Pancreas (tissue), 10 donors: ENCODE results near the gene IMMP1L. TPM values are rescaled to one million over a fixed set of nuclear protein-coding genes. Genes with fewer than 3 reads are reported as not detected.

Source experiments
- ATAC-seq, 4 donors: fragments of 200-7000 bp; cut with Tn5 transposase; one replicate each; pipeline versions ENCODE4 v1.8.0 to v1.9.1; 2020; ENCODE audit warnings: mild to moderate bottlenecking in 4 of 4, moderate library complexity in 4 of 4
- DNase-seq, 6 donors: peaks; one replicate each; pipeline ENCODE4 v3.0.0-alpha.2; 2020
- FAIRE-seq: peaks from 2 replicates; lab custom pipeline; 2012; peaks lifted over from hg19 to GRCh38; lab: Jason Lieb, UNC
- H3K27ac ChIP-seq, 4 donors: fragments of 200-600 bp; sonication (generic); 1 replicate in 3 of 4; 2 replicates in 1 of 4; pipeline versions ENCODE4 v1.5.0 to v1.8.0; 2020
- H3K27me3 ChIP-seq, 4 donors: fragments of 200-600 bp; one replicate each; pipeline ENCODE4 v1.8.0; 2021
- H3K36me3 ChIP-seq, 3 donors: fragments of 200-600 bp; sonication (generic) in 1 of 3; one replicate each; pipeline versions ENCODE4 v1.5.0 to v1.8.0; 2020 to 2021
- H3K4me1 ChIP-seq, 3 donors: fragments of 200-600 bp; one replicate each; pipeline ENCODE4 v1.8.0; 2021
- H3K4me3 ChIP-seq, 4 donors: fragments of 200-600 bp; sonication (generic) in 2 of 4; one replicate each; pipeline versions ENCODE4 v1.5.0 to v1.8.0; 2020 to 2021
- H3K9me3 ChIP-seq, 4 donors: fragments of 200-600 bp; one replicate each; pipeline ENCODE4 v1.8.0; 2021
- CTCF ChIP-seq, 4 donors: fragments of 200-600 bp; sonication (generic) in 3 of 4; IDR thresholded peaks; one replicate each; pipeline versions ENCODE4 v1.5.0 to v1.8.0; 2021; ENCODE audit warnings: antibody characterized with exemption in 4 of 4
- WGBS, 2 donors: extraction: QIAGEN DNeasy Blood & Tissue Kit; methylation state at CpG; one replicate each; pipeline ENCODE4 v1.1.7; 2013; 5-methylcytosine and 5-hydroxymethylcytosine counted together
- intact Hi-C, 3 donors: fragments of 100-400 bp; cut with DNase I; formaldehyde crosslinking; loops; one replicate each; pipeline versions ENCODE4 v1.11.1 to v1.14.2; 2022
- polyA plus RNA-seq, 2 donors: library from polyadenylated mRNA; stranded (reverse); fragments of 200-250 nt; gene quantifications; one replicate each; pipeline ENCODE4 v1.2.3, GENCODE V29; 2013
- total RNA-seq, 6 donors: library from RNA; stranded (reverse); fragmentation: NEBNext Ultra II Directional in 4 of 6; extraction: Animal tissue kit (Norgen Biotek cat#: 25700) in 4 of 6; gene quantifications; one replicate each; pipeline versions ENCODE4 v1.2.1 to v1.2.4, GENCODE V29; 2021 to 2023
- donor health status: healthy with polysubstance abuse.
- donor health status: DM: no; HTN: no; CAD: no; lungs with moderate emphysema.
- donor health status: DM: no; HTN: no; CAD: no.
- donor health status: control.
- donor health status: control.
- donor health status: Bipolar disorder and iron deficiency.
- donor health status: DM: yes; HTN: yes; CAD: no.
- donor health status: DM: no; HTN: no; CAD: no.
- donor health status: DM: no; HTN: no; CAD: no.
- donor health status: DM: yes; HTN: yes; CAD: no.

IMMP1L gene
- total and polyA plus RNA-seq, 8 donors = 6.3 to 55.7 (median 12.8) TPM

DNA sequence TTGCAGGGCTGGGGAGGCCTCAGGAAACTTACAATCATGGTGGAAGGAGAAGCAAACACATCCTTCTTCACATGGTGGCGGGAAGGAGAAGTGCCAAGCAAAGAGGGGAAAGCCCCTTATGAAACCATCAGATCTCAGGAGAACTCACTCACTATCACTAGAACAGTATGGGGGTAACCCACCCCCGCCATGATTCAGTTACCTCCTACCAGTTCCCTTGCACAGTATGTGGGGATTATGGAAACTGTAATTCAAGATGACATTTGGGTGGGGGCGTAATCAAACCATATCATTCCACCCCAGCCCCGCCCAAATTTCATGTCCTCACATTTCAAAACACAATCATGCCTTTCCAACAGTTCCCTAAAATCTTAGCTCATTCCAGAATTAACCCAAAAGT lies 16.2 kb downstream of the IMMP1L start:
- H3K4me3 ChIP-seq = no peak overlapping the region
- intact Hi-C loops = no loop called here
- ATAC-seq = no peak
- no peaks in the 10 kb centered on the region for H3K9me3 ChIP-seq
- peaks cover 0 to 10% (median 8%) of the 10 kb centered on the region in 3 donors for H3K4me1 ChIP-seq
- no peak for DNase-seq
- TF ChIP-seq CTCF (IDR thresholded peaks at IDR 0.05) = no peak
- H3K36me3 ChIP-seq = no peaks in the 10 kb centered on the region
- 94 to 95% methylated on average over 4 of the region's 4 CpGs for WGBS, 2 donors
- FAIRE-seq = no peak
- no peaks in the 10 kb centered on the region for H3K27me3 ChIP-seq
- no peak overlapping the region for H3K27ac ChIP-seq

DNA sequence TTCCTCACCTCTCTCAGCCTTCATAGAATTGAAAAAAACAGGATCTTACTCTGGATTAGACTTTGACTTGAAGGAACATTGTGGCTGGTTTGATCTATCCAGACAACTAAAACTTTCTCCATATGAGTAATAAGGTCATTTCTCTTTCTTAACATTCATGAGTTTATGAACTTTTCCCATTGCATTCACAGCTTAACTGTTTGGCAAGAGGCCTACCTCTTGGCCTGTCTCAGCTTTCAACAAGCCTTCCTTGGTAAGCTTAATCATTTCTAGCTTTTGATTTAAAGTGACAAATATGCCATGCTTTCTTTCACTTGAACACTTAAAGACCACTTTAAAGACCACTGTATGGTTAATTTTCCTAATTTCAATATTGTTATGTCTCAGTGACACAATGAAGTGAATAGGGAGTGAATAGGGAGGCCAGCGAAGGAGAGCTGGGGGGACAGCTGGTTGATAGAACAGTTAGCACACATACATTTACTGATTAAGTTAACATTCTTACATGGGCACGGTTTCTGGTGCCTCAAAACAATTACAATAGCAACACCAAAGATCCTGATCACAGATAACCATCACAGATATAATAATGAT lies 17.0 kb downstream of the IMMP1L start:
- no peak for DNase-seq

DNA sequence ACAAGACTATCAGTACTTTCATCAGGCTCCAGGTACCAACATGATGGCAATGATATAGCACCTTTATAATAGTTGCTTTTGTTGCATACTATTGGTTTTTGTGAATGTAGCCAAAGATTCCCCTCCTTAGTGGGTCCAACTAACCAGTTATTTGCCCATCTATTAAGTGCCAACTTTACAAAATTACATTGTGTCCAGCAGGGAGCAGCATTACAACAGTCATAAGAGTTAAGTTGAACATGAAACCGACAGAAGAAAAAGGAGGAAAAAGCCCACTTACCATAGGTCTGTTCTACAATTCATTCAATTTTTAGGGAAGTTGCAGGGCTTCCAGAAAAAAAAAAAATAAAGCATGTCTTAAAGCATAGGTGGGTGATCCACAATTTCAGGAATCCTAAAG lies 21.6 kb downstream of the IMMP1L start:
- WGBS, 2 donors = 0 to 23% methylated on average over 1 of the region's 1 CpG
- no peak for FAIRE-seq
- H3K27ac ChIP-seq = no peak overlapping the region
- peak in 3 of 4 donors; percentile 21 to 30 (median 26) for TF ChIP-seq CTCF (IDR thresholded peaks at IDR 0.05)
- H3K36me3 ChIP-seq = no peaks in the 10 kb centered on the region
- H3K9me3 ChIP-seq = no peaks in the 10 kb centered on the region
- H3K4me3 ChIP-seq = no peak overlapping the region
- DNase-seq = peak in 1 of 6 donors; percentile 16
- ATAC-seq = peak in 3 of 4 donors; percentile 70 to 73 (median 72)
- no peaks in the 10 kb centered on the region for H3K27me3 ChIP-seq
- intact Hi-C loops = loop anchor here in 1 of 3 donors (5.0 kb wide), 1 partner anchor 384 kb away; no protein-coding TSS in a partner anchor
- peaks cover 0 to 10% (median 8%) of the 10 kb centered on the region in 3 donors for H3K4me1 ChIP-seq

More for the DNA sequence above, 17.0 kb downstream of the IMMP1L start:
- intact Hi-C loops = no loop called here
- 62 to 64% methylated on average over 2 of the region's 2 CpGs for WGBS, 2 donors
- ATAC-seq (peak; percentile 58 to 70 (median 66)), FAIRE-seq (no peak)
- no peak for TF ChIP-seq CTCF (IDR thresholded peaks at IDR 0.05)
- Histone ChIP-seq H3K4me1 (peaks cover 0 to 10% (median 8%) of the 10 kb centered on the region in 3 donors), H3K36me3 (no peaks in the 10 kb centered on the region), H3K27me3 (no peaks in the 10 kb centered on the region), H3K27ac (no peak overlapping the region), H3K4me3 (no peak overlapping the region), H3K9me3 (no peaks in the 10 kb centered on the region)

GRCh38 chr11:31484497-31484896 lies 24.9 kb downstream of the IMMP1L start:
- H3K27ac ChIP-seq = no peak overlapping the region
- ATAC-seq (no peak), DNase-seq (no peak), FAIRE-seq (no peak)
- 83 to 90% methylated on average over 4 of the region's 4 CpGs for WGBS, 2 donors
- no peaks in the 10 kb centered on the region for H3K9me3 ChIP-seq
- no peaks in the 10 kb centered on the region for H3K36me3 ChIP-seq
- H3K4me3 ChIP-seq = no peak overlapping the region
- H3K27me3 ChIP-seq = no peaks in the 10 kb centered on the region
- intact Hi-C loops = no loop called here
- H3K4me1 ChIP-seq = no peaks in the 10 kb centered on the region
- no peak for TF ChIP-seq CTCF (IDR thresholded peaks at IDR 0.05)

DNA sequence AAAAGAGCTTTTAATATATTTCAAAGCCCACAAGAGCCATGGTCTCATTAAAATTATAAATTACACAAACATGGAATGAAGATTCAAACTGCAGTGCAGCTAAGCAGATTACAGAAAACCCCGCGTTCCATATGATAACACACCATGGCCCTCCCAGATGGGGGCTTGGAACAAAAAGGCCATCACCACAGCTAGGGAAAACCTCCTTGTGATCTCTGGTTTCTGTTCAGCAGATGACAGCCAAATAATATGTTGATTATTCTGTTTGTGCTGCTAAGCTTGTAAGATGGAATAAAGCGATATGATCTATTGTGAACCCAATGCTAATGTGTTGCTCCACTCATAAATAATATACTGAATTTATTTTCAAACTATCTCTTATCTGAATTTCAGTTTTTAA lies 28.5 kb downstream of the IMMP1L start:
- Histone ChIP-seq H3K27me3 (no peaks in the 10 kb centered on the region), H3K4me3 (no peak overlapping the region), H3K4me1 (peaks cover 0 to 5% (median 0%) of the 10 kb centered on the region in 3 donors), H3K27ac (no peak overlapping the region), H3K36me3 (no peaks in the 10 kb centered on the region), H3K9me3 (no peaks in the 10 kb centered on the region)
- intact Hi-C loops = no loop called here
- TF ChIP-seq CTCF (IDR thresholded peaks at IDR 0.05) = no peak
- no peak for FAIRE-seq
- WGBS, 2 donors = 89 to 93% methylated on average over 3 of the region's 3 CpGs
- DNase-seq = no peak
- no peak for ATAC-seq
